RWPE2 (cell line): ENCODE measurements around the gene HSD17B13.

Experiments
- ATAC-seq: fragments of 200-7000 bp; cut with Tn5 transposase; 3 replicates; pipeline ENCODE4 v1.9.1; 2021; ENCODE audit warnings: low read depth
- DNase-seq: peaks from one replicate; pipeline ENCODE4 v3.0.0-alpha.2; 2020; ENCODE audit warnings: low spot score
- H3K27ac ChIP-seq: fragments of 450-650 bp; 2 replicates; pipeline ENCODE4 v1.5.1; 2017; ENCODE audit warnings: mild to moderate bottlenecking; ENCODE audit not compliant: poor library complexity, severe bottlenecking
- H3K27me3 ChIP-seq: fragments of 250-450 bp; sonication (Bioruptor Pico); 2 replicates; pipeline ENCODE4 v1.5.1; 2021; ENCODE audit warnings: mild to moderate bottlenecking, moderate library complexity; ENCODE audit not compliant: insufficient read depth, poor library complexity, severe bottlenecking
- H3K36me3 ChIP-seq: fragments of 250-450 bp; sonication (Bioruptor Pico); 2 replicates; pipeline ENCODE4 v1.5.1; 2020; ENCODE audit warnings: low read depth, mild to moderate bottlenecking, moderate library complexity
- H3K4me1 ChIP-seq: fragments of 250-450 bp; sonication (Bioruptor Pico); 2 replicates; pipeline ENCODE4 v1.5.1; 2021; ENCODE audit warnings: mild to moderate bottlenecking, moderate library complexity; ENCODE audit not compliant: insufficient read depth, poor library complexity, severe bottlenecking
- H3K4me3 ChIP-seq: fragments of 250-450 bp; sonication (Bioruptor Pico); 2 replicates; pipeline ENCODE4 v1.5.1; 2021; ENCODE audit warnings: mild to moderate bottlenecking, moderate library complexity; ENCODE audit not compliant: severe bottlenecking
- H3K9me3 ChIP-seq: fragments of 250-450 bp; sonication (Bioruptor Pico); 2 replicates; pipeline ENCODE4 v1.5.1; 2021; ENCODE audit warnings: mild to moderate bottlenecking, moderate library complexity; ENCODE audit not compliant: severe bottlenecking
- TF ChIP-seq, protein P1 (sequence below): fragments of 450-650 bp; IDR thresholded peaks from one replicate; pipeline ENCODE4 v1.5.1; 2017; ENCODE audit warnings: mild to moderate bottlenecking, moderate library complexity; ENCODE audit not compliant: poor library complexity, severe bottlenecking

HSD17B13 gene

DNA sequence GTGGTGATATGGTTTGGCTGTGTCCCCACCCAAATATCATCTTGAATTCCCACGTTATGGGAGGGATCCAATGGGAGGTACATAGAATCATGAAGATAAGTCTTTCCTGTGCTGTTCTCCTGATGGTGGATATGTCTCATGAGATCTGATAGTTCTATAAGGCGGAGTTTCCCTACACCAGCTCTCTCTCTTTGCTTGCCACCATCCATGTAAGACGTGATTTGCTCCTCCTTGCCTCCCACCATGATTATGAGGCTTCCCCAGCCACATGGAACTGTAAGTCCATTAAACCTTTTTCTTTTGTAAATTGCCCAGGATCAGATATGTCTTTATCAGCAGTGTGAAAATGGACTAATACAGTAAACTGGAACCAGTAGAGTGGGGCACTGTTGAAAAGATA is 39.5 kb downstream of the HSD17B13 start:
- ATAC-seq, result no peak
- no peak for DNase-seq
- H3K4me1 ChIP-seq, result no peaks in the 10 kb centered on the region
- no peaks in the 10 kb centered on the region for H3K27me3 ChIP-seq
- H3K27ac ChIP-seq, result no peak overlapping the region
- H3K4me3 ChIP-seq, result no peak overlapping the region
- TF ChIP-seq, protein P1, sequence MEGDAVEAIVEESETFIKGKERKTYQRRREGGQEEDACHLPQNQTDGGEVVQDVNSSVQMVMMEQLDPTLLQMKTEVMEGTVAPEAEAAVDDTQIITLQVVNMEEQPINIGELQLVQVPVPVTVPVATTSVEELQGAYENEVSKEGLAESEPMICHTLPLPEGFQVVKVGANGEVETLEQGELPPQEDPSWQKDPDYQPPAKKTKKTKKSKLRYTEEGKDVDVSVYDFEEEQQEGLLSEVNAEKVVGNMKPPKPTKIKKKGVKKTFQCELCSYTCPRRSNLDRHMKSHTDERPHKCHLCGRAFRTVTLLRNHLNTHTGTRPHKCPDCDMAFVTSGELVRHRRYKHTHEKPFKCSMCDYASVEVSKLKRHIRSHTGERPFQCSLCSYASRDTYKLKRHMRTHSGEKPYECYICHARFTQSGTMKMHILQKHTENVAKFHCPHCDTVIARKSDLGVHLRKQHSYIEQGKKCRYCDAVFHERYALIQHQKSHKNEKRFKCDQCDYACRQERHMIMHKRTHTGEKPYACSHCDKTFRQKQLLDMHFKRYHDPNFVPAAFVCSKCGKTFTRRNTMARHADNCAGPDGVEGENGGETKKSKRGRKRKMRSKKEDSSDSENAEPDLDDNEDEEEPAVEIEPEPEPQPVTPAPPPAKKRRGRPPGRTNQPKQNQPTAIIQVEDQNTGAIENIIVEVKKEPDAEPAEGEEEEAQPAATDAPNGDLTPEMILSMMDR, result no peak
- peaks cover 2% of the 10 kb centered on the region for H3K9me3 ChIP-seq
- H3K36me3 ChIP-seq, result no peaks in the 10 kb centered on the region

DNA sequence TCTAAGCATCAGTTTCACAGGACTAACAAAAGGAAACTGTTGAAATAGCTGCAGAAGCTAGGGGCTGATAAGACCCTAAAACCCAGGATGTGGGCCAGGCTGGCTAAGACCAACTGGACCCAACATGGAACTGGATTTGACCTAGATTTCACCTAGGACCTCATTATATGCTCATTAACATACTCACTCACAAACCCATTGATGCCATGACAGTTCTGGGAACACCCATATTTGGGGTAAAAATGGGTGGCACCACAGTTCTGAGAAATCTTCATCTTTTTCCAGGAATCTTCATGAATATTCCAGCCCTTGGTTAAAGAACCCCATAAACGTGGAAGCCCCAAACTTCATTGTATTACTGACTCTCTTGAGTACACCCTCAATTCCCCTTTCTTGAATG is 41.1 kb downstream of the HSD17B13 start:
- H3K27me3 ChIP-seq, result no peaks in the 10 kb centered on the region
- TF ChIP-seq, protein P1, result no peak
- no peaks in the 10 kb centered on the region for H3K36me3 ChIP-seq
- ATAC-seq, result no peak
- DNase-seq, result no peak
- H3K27ac ChIP-seq, result no peak overlapping the region
- peaks cover 2% of the 10 kb centered on the region for H3K9me3 ChIP-seq
- no peak overlapping the region for H3K4me3 ChIP-seq
- H3K4me1 ChIP-seq, result no peaks in the 10 kb centered on the region

DNA sequence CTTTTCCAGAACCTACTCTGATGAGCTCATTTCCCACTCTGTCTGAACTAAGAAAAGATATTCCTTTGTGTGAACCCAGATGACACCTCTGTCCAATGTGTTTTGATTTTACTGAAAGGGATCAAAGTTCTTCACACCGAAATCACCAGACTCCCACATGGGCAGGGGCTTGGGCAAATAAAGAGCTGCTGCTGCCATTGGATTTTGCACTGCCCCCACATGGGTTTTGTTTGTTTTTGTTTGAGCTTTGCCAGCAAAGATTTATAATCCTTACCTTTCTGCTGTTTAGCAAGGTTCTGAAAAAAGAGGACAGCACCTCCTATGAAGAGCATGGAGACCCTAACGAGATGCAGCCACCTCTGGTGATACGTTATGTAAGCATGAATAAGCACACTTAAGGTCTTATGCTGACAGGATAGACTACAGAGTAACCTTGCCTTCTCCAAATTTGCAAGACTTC is 44.3 kb downstream of the HSD17B13 start:
- ATAC-seq, result no peak

DNA sequence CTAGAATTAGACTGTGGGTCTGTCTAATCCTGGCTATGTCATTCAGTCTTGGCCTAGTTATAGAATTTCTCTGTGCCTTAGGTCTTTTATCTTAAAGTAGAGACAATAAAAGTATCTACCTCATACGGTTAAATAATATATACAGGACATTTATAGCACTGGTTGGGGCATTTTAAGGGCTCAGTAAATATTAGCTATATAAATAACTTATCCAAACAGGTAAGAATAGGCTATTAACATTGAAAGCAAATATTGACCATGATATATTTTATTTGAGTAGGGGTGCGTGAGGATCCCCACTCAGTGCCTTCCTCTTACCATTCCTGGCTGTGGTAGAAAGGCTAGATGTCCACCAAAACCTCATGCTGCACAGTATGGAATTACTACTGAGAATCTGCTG is 47.4 kb downstream of the HSD17B13 start:
- H3K27ac ChIP-seq, result no peak overlapping the region
- H3K4me1 ChIP-seq, result no peaks in the 10 kb centered on the region
- H3K4me3 ChIP-seq, result no peak overlapping the region
- ATAC-seq (no peak), DNase-seq (no peak)
- no peaks in the 10 kb centered on the region for H3K9me3 ChIP-seq
- no peaks in the 10 kb centered on the region for H3K27me3 ChIP-seq
- TF ChIP-seq, protein P1, result no peak
- H3K36me3 ChIP-seq, result no peaks in the 10 kb centered on the region

More for the DNA sequence above, 44.3 kb downstream of the HSD17B13 start:
- TF ChIP-seq, protein P1, result no peak
- DNase-seq, result no peak
- no peaks in the 10 kb centered on the region for H3K9me3 ChIP-seq
- no peak overlapping the region for H3K27ac ChIP-seq
- no peaks in the 10 kb centered on the region for H3K4me1 ChIP-seq
- no peaks in the 10 kb centered on the region for H3K27me3 ChIP-seq
- no peaks in the 10 kb centered on the region for H3K36me3 ChIP-seq
- no peak overlapping the region for H3K4me3 ChIP-seq

DNA sequence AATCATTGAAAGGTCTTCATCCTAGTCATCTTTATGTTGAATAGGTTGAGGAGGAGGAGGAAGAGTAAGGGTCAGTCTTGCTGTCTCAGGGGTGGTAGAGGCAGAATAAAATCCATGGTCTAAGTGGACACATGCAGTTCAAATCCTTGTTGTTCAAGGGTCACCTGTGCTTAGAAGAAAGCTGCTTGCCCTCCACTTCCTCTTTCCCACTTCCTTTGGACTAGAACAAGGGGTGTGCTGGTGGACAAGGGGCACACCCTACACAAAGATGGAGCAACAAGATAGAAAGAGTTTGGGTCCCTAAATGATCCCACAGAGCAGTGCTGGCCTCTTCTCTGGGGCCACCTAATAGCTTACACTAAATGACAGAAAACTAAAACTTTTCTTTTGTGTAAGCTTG is 47.9 kb downstream of the HSD17B13 start:
- Histone ChIP-seq H3K9me3 (no peaks in the 10 kb centered on the region), H3K27ac (no peak overlapping the region), H3K36me3 (no peaks in the 10 kb centered on the region), H3K27me3 (no peaks in the 10 kb centered on the region), H3K4me1 (no peaks in the 10 kb centered on the region), H3K4me3 (no peak overlapping the region)
- TF ChIP-seq, protein P1, result no peak
- ATAC-seq (no peak), DNase-seq (no peak)
